ENCODE measurements around the gene ZNF410.

ZNF410 gene

GRCh38 chr14:73958591-73958990 is 71.9 kb downstream of the ZNF410 start:
- no peak for DNase-seq

GRCh38 chr14:73961192-73961591 is 74.5 kb downstream of the ZNF410 start:
- no peak for DNase-seq

- DNase-seq: no peak
These were observed 78.6 kb downstream of the ZNF410 start for GRCh38 chr14:73965216-73965615.

GRCh38 chr14:73968885-73969284 is 82.2 kb downstream of the ZNF410 start:
- DNase-seq: no peak

- no peak for DNase-seq
These were observed 86.8 kb downstream of the ZNF410 start for GRCh38 chr14:73973497-73973896.

GRCh38 chr14:73976125-73976524 is 89.5 kb downstream of the ZNF410 start:
- no peak for DNase-seq

GRCh38 chr14:73977896-73978295 is 91.2 kb downstream of the ZNF410 start:
- DNase-seq: no peak

Measured in left hindlimb (tissue), 1 donor.